Measurements from ENCODE around the gene RNF224. TPM values are rescaled to one million over a fixed set of nuclear protein-coding genes. Genes with fewer than 3 reads are reported as not detected.
A peak's percentile ranks its signal among the peaks of the same experiment; 100 is the strongest.

Gene RNF224
- total and polyA plus RNA-seq, 2 of the 13 experiments (the other 11 are each of a cell fraction or from before 2014, with no cell fraction given), result 0.09 TPM; not detected in 1

DNA sequence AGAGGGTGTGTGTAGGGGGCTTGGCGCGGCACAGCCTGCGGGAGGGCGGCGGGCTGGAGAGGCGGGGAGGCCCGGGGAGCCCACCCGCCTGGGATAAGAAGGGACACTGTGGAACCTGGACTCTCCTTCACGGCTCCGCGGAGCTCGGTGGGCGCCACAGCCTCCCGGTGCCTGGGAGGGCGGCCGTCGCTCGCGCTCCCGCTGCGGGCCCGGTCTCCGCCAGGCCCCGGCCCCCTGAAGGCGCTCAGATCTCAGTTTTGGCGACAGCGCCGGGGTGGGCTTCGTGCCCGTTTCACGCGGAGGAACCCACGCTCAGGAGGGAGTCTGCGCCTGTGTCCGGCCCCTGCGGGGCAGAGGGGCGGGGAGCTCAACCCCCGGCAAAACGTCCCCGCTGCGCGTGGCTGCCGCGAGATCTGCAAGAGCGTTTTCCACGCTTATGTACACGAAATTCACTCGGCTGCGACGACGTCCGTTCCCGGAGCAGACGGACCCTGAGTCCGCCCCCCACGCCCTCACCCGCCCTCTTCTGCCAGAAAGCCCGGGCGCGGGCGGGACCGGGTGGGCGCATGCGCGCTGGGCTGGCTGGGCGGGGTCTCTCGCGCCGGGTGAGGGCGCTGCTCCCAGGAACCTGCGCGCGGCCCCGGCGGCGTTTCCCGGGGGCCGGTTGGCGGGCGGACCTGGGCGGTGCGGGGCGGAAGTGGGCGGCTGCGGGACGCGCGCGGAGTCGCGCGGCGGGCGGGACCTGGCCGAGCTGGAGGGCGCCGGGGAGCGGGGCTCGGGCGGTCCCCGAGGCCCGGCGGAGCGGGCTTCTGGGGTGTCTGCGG, 27.5 kb downstream of the RNF224 start, which contains the start of gene NELFB (continued):
- TF ChIP-seq ZNF143 (CRISPR knock-in tag; IDR thresholded peaks at IDR 0.05), result peak; percentile 27; the same call in 1 of the 2 replicates
- TF ChIP-seq, protein P1, sequence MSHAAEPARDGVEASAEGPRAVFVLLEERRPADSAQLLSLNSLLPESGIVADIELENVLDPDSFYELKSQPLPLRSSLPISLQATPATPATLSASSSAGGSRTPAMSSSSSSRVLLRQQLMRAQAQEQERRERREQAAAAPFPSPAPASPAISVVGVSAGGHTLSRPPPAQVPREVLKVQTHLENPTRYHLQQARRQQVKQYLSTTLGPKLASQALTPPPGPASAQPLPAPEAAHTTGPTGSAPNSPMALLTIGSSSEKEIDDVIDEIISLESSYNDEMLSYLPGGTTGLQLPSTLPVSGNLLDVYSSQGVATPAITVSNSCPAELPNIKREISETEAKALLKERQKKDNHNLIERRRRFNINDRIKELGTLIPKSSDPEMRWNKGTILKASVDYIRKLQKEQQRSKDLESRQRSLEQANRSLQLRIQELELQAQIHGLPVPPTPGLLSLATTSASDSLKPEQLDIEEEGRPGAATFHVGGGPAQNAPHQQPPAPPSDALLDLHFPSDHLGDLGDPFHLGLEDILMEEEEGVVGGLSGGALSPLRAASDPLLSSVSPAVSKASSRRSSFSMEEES (CRISPR knock-in tag; IDR thresholded peaks at IDR 0.05), result no peak
- TF ChIP-seq ESRRA (CRISPR knock-in tag; IDR thresholded peaks at IDR 0.05; ENCODE audit: low read depth), result peak; percentile 61; the same call in 1 of the 2 replicates
- TF ChIP-seq ZNF619 (CRISPR knock-in tag; IDR thresholded peaks at IDR 0.05), result 0 out of 2 replicates have a peak, but pooled peaks have one; percentile 44
- peak; percentile 21; the same call in 1 of the 2 replicates for TF ChIP-seq ZMAT3 (CRISPR knock-in tag; conservative IDR thresholded peaks at IDR 0.05)
- no peak for TF ChIP-seq MATR3 (CRISPR knock-in tag; IDR thresholded peaks at IDR 0.05)
- TF ChIP-seq, protein P2, sequence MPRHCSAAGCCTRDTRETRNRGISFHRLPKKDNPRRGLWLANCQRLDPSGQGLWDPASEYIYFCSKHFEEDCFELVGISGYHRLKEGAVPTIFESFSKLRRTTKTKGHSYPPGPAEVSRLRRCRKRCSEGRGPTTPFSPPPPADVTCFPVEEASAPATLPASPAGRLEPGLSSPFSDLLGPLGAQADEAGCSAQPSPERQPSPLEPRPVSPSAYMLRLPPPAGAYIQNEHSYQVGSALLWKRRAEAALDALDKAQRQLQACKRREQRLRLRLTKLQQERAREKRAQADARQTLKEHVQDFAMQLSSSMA (CRISPR knock-in tag; IDR thresholded peaks at IDR 0.05), result no peak
- TF ChIP-seq, protein P3, sequence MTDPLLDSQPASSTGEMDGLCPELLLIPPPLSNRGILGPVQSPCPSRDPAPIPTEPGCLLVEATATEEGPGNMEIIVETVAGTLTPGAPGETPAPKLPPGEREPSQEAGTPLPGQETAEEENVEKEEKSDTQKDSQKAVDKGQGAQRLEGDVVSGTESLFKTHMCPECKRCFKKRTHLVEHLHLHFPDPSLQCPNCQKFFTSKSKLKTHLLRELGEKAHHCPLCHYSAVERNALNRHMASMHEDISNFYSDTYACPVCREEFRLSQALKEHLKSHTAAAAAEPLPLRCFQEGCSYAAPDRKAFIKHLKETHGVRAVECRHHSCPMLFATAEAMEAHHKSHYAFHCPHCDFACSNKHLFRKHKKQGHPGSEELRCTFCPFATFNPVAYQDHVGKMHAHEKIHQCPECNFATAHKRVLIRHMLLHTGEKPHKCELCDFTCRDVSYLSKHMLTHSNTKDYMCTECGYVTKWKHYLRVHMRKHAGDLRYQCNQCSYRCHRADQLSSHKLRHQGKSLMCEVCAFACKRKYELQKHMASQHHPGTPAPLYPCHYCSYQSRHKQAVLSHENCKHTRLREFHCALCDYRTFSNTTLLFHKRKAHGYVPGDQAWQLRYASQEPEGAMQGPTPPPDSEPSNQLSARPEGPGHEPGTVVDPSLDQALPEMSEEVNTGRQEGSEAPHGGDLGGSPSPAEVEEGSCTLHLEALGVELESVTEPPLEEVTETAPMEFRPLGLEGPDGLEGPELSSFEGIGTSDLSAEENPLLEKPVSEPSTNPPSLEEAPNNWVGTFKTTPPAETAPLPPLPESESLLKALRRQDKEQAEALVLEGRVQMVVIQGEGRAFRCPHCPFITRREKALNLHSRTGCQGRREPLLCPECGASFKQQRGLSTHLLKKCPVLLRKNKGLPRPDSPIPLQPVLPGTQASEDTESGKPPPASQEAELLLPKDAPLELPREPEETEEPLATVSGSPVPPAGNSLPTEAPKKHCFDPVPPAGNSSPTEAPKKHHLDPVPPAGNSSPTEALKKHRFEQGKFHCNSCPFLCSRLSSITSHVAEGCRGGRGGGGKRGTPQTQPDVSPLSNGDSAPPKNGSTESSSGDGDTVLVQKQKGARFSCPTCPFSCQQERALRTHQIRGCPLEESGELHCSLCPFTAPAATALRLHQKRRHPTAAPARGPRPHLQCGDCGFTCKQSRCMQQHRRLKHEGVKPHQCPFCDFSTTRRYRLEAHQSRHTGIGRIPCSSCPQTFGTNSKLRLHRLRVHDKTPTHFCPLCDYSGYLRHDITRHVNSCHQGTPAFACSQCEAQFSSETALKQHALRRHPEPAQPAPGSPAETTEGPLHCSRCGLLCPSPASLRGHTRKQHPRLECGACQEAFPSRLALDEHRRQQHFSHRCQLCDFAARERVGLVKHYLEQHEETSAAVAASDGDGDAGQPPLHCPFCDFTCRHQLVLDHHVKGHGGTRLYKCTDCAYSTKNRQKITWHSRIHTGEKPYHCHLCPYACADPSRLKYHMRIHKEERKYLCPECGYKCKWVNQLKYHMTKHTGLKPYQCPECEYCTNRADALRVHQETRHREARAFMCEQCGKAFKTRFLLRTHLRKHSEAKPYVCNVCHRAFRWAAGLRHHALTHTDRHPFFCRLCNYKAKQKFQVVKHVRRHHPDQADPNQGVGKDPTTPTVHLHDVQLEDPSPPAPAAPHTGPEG (CRISPR knock-in tag; IDR thresholded peaks at IDR 0.05), result peak; percentile 49; the same call in 1 of the 2 replicates
- no peak; the same call in 1 of the 2 replicates for TF ChIP-seq NKX3-1 (CRISPR knock-in tag; IDR thresholded peaks at IDR 0.05)
- 0 out of 2 replicates have a peak, but pooled peaks have one; percentile 38 for TF ChIP-seq PHF21A (CRISPR knock-in tag; IDR thresholded peaks at IDR 0.05)
- TF ChIP-seq ADNP (CRISPR knock-in tag; IDR thresholded peaks at IDR 0.05), result no peak
- TF ChIP-seq PITX1 (CRISPR knock-in tag; IDR thresholded peaks at IDR 0.05), result 0 out of 2 replicates have a peak, but pooled peaks have one; percentile 42
- TF ChIP-seq ZNF230 (CRISPR knock-in tag; IDR thresholded peaks at IDR 0.05), result no peak
- no peak for TF ChIP-seq ELF1 (CRISPR knock-in tag; IDR thresholded peaks at IDR 0.05)
- TF ChIP-seq ZFP37 (CRISPR knock-in tag; IDR thresholded peaks at IDR 0.05; ENCODE audit: borderline replicate concordance), result no peak
- no peak for TF ChIP-seq EED (CRISPR knock-in tag; IDR thresholded peaks at IDR 0.05)
- TF ChIP-seq TOE1 (CRISPR knock-in tag; IDR thresholded peaks at IDR 0.05), result peak; percentile 48
- TF ChIP-seq PTBP1 (IDR thresholded peaks at IDR 0.05; ENCODE audit: low read depth, low read length, poor library complexity, severe bottlenecking), result no peak
- peak; percentile 65 for TF ChIP-seq SRF (IDR thresholded peaks at IDR 0.05; ENCODE audit: low read depth, low read length)
- TF ChIP-seq ZNF567 (CRISPR knock-in tag; IDR thresholded peaks at IDR 0.05; ENCODE audit: borderline replicate concordance), result no peak
